K562 (cell line): ENCODE results near the gene DEFB114. TPM values are rescaled to one million over a fixed set of nuclear protein-coding genes. Genes with fewer than 3 reads are reported as not detected.

Experiments
- ARHGAP35 ChIP-seq: fragments of 450-650 bp; IDR thresholded peaks from 2 replicates; pipeline ENCODE4 v1.6.1; 2018; ENCODE audit not compliant: partially characterized antibody
- ARID4B ChIP-seq: sonication (generic); formaldehyde crosslinking; IDR thresholded peaks from 2 replicates; pipeline ENCODE4 v1.8.0; 2022; ENCODE audit warnings: mild to moderate bottlenecking, missing genetic modification reagents
- ATF4 ChIP-seq: fragments of 450-650 bp; formaldehyde crosslinking; IDR thresholded peaks from 2 replicates; pipeline ENCODE4 v1.4.0; 2022; ENCODE audit warnings: mild to moderate bottlenecking, moderate library complexity
- PKNOX1 ChIP-seq: fragments of 450-650 bp; IDR thresholded peaks from 2 replicates; pipeline ENCODE4 v1.6.1; 2016
- ZBTB40 ChIP-seq, 2 experiments: fragments of 450-650 bp in 1 of 2; sonication (generic) in 1 of 2; formaldehyde crosslinking in 1 of 2; IDR thresholded peaks; 2 replicates each; pipeline versions ENCODE4 v1.7.1 to v1.9.0; 2016 to 2022; ENCODE audit warnings: inconsistent platforms in 1 of 2, mild to moderate bottlenecking in 1 of 2, missing genetic modification reagents in 1 of 2
- polyA plus RNA-seq, 8 experiments: library from polyadenylated mRNA; depleted of rRNA in 4 of 8; stranded (reverse) in 5 of 8; unstranded in 3 of 8; fragments of >200 nt; fragmentation: Nextera tagmentation in 2 of 8; fragmentation: Illumina TruSeq in 1 of 8; extraction: Ambion mirVana in 2 of 8; extraction: Trizol in 1 of 8; gene quantifications; 2 replicates each; pipeline versions ENCODE4 v1.2.1 to v1.2.3, GENCODE V29; 2011 to 2014; ENCODE audit warnings: inconsistent platforms in 1 of 8, missing spikeins in 1 of 8
- total RNA-seq, 7 experiments: library from RNA; depleted of rRNA in 6 of 7; stranded (reverse); fragments of >200 nt in 6 of 7; fragmentation: Illumina TruSeq in 2 of 7; extraction: Trizol in 2 of 7; gene quantifications; 2 replicates each; pipeline versions ENCODE4 v1.2.1 to v1.2.3, GENCODE V29; 2011 to 2021; ENCODE audit warnings: low replicate concordance in 1 of 7

DEFB114 gene
- total and polyA plus RNA-seq, 9 of the 15 experiments (the other 6 are each of a cell fraction or from before 2014, with no cell fraction given), result not detected

DNA sequence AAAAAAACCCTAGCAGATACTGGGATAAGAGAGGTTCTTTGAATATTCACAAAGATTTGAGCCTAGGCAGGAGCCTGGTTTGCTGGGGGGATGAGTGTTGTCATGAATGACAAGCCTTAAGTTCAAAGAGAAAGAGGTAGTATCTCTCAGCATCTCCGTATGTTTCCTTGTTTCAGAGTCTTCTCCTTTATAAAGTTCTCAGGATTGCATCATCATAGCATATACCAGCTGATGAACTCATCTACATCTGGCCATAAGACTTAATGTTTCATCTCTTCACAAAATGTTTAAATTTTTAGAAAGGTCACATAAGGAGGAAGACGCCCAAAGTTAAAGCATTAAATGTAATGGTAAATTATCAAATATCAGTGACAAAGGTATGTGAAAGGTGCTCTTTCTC, 17.1 kb downstream of the DEFB114 start (continued):
- no peak for TF ChIP-seq ARID4B (CRISPR knock-in tag)
- TF ChIP-seq ATF4, result peak; percentile 50; the same call in 1 of the 2 replicates
- TF ChIP-seq PKNOX1, result 0 out of 2 replicates have a peak, but pooled peaks have one; percentile 8
- TF ChIP-seq ZBTB40 (IDR thresholded peaks at IDR 0.05), result peak; percentile 59; the same call in 1 of the 2 replicates
- no peak for TF ChIP-seq ZBTB40 (CRISPR knock-in tag; IDR thresholded peaks at IDR 0.05)
- TF ChIP-seq ARHGAP35, result no peak
